AG09319 (cell line): ENCODE results near the gene HAAO.
A peak's percentile ranks its signal among the peaks of the same experiment; 100 is the strongest.

Experiments used
- DNase-seq: peaks from one replicate; pipeline ENCODE4 v3.0.0-alpha.2; 2010; ENCODE audit warnings: low read depth; ENCODE audit errors: extremely low read depth
- CTCF ChIP-seq: IDR thresholded peaks from 2 replicates; pipeline ENCODE4 v1.5.1; 2011; ENCODE audit warnings: low read depth, mild to moderate bottlenecking, inconsistent platforms, low read length, moderate library complexity

The HAAO gene

GRCh38 chr2:42827647-42828486 lies 35.5 kb upstream of the HAAO start:
- TF ChIP-seq CTCF: peak; percentile 90
- DNase-seq: no peak

GRCh38 chr2:42826231-42826630 lies 33.8 kb upstream of the HAAO start:
- no peak for DNase-seq
- no peak for TF ChIP-seq CTCF

GRCh38 chr2:42824454-42824807 lies 32.0 kb upstream of the HAAO start:
- no peak for TF ChIP-seq CTCF

GRCh38 chr2:42823744-42824453 lies 31.5 kb upstream of the HAAO start:
- no peak for DNase-seq
- TF ChIP-seq CTCF: no peak

More at GRCh38 chr2:42824454-42824807, 32.0 kb upstream of the HAAO start:
- DNase-seq: no peak

- TF ChIP-seq CTCF: no peak
- DNase-seq: no peak
Measured at GRCh38 chr2:42819160-42819559, 26.8 kb upstream of the HAAO start.

GRCh38 chr2:42815726-42816125 lies 23.3 kb upstream of the HAAO start:
- no peak for DNase-seq
- TF ChIP-seq CTCF: no peak

GRCh38 chr2:42813763-42814162 lies 21.4 kb upstream of the HAAO start:
- DNase-seq: no peak
- no peak for TF ChIP-seq CTCF
